Measurements from ENCODE around the gene DNAJA2.
A peak's percentile ranks its signal among the peaks of the same experiment; 100 is the strongest.

DNAJA2 gene

GRCh38 chr16:46973207-46973995 is at the start of gene DNAJA2:
DNAJA2 (minus strand) TSS chr16:46973674; CDS start chr16:46973572, 102 bp downstream.
- peak within 1 kb of the TSS; percentile 64 for H3K4me3 ChIP-seq (ENCODE audit: control insufficient read depth, low read depth, low read length)
- TF ChIP-seq CTCF (IDR thresholded peaks at IDR 0.05; ENCODE audit: control insufficient read depth, insufficient read depth, low read depth, low read length, missing control alignments): no peak
- DNase-seq (ENCODE audit: low read depth): peak; percentile 46

DNA sequence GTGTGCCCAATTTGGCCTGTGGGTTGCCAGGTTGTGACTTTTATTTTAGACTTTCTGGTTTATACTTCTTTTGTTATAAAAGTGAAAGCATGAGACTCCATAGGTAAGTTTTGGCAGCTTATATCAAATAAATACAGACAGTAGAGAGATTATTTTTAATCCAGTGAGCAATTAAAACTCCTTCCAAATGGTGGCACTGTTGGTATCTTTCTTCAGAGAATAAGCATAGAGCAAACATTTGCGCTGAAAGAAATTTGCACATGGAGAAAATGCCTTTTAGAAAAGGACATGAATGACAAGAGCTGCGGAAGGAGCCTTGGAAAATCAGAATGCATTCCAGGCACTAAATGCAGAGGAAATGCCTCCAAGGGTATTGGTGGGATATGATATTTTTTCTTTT is 46.1 kb upstream of the DNAJA2 start:
- no peak overlapping the region for H3K4me3 ChIP-seq (ENCODE audit: control insufficient read depth, low read depth, low read length)
- peak; percentile 16 for TF ChIP-seq CTCF (IDR thresholded peaks at IDR 0.05; ENCODE audit: control insufficient read depth, insufficient read depth, low read depth, low read length, missing control alignments)
- DNase-seq (ENCODE audit: low read depth): no peak

DNA sequence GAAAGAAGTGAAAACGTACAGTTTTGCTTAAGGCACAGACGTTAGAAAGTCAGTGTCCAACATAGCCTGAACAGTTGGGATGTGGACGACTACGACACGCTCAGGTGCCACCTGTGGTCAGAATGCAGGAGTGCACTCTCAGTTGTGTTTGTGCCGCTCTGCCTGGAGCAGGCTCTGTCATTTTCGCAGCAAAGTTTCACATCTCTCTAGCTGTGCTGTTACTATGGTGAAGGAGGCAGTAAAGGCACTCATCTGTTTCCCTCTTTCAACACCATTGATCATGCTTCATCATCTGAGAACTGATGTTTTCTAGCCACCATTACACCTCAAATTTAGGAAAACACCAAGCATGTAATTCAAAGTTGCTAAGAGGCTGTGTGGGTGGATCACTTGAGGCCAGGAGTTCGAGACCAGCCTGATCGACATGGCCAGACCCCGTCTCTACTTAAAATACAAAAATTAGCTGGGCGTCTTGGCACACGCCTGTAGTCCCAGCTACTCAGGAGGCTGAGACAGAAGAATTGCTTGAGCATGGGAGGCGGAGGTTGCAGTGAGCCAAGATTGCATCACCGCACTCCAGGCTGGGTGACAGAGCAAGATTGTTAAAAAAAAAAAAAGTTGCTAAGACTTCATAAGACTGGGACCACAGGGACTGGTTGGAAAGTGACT is 44.9 kb upstream of the DNAJA2 start:
- DNase-seq (ENCODE audit: low read depth): no peak
- H3K4me3 ChIP-seq (ENCODE audit: control insufficient read depth, low read depth, low read length): no peak overlapping the region
- TF ChIP-seq CTCF (IDR thresholded peaks at IDR 0.05; ENCODE audit: control insufficient read depth, insufficient read depth, low read depth, low read length, missing control alignments): peak; percentile 35

- no peak for DNase-seq (ENCODE audit: low read depth)
- no peak overlapping the region for H3K4me3 ChIP-seq (ENCODE audit: control insufficient read depth, low read depth, low read length)
- no peak for TF ChIP-seq CTCF (IDR thresholded peaks at IDR 0.05; ENCODE audit: control insufficient read depth, insufficient read depth, low read depth, low read length, missing control alignments)
These were observed 44.2 kb upstream of the DNAJA2 start for GRCh38 chr16:47017636-47018035.

- TF ChIP-seq CTCF (IDR thresholded peaks at IDR 0.05; ENCODE audit: control insufficient read depth, insufficient read depth, low read depth, low read length, missing control alignments): no peak
- DNase-seq (ENCODE audit: low read depth): no peak
- H3K4me3 ChIP-seq (ENCODE audit: control insufficient read depth, low read depth, low read length): no peak overlapping the region
These were observed 43.2 kb upstream of the DNAJA2 start for GRCh38 chr16:47016700-47017133.

DNA sequence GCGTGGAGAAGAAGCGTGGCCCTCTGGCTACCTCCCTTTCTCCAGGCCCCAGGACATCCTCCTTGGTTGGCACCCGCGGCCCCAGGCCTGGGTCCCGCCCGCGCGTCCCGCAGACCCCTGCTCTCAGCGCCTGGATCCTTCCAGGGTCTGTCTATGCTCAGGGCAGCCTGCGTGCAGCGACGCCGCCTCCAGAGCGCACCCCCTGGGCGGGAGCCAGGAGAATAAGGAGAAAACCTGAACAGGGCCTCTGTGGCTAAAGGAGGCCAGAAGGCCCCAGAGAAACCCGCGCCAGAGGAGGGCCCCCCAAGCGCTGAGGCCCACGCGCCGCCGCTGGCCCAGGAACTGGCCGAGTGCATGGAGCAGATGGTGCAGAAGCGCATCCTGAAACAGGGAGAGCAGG is 40.4 kb upstream of the DNAJA2 start:
- DNase-seq (ENCODE audit: low read depth): no peak
- no peak for TF ChIP-seq CTCF (IDR thresholded peaks at IDR 0.05; ENCODE audit: control insufficient read depth, insufficient read depth, low read depth, low read length, missing control alignments)
- no peak overlapping the region for H3K4me3 ChIP-seq (ENCODE audit: control insufficient read depth, low read depth, low read length)

Data from AG09309 (cell line).